ENCODE results near the gene SIRPB1. TPM values are rescaled to one million over a fixed set of nuclear protein-coding genes. Genes with fewer than 3 reads are reported as not detected.

SIRPB1 gene
- total and polyA plus RNA-seq, 5 experiments from 2014 or later: 0.23 to 14.8 (median 6.1) TPM

DNA sequence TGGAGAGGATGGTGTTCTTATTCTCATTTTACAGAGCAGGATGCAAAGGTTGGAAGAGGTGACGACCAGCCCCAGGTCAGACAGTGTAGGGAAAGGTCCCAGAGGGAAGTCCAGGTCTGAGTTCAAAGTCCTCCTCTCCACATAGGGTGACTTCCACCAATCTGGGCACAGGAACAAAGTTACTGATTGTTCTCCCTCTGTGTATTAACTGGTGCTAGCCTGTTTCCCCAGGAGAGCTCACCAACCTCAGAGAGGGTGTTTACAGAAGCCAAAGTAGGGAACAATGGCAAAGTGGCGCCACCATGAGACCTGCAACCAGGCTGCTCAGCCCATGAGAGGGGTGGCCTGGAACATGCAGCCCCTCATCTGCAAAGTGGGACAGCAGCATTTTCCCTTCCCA is 16.8 kb upstream of the SIRPB1 start:
- Mint-ChIP-seq H3K9me3 (peaks cover 0 to 12% (median 2%) of the 10 kb centered on the region in 9 donors), H3K27ac (peak overlapping the region in 9 of 10 donors; percentile 54 to 87 (median 74)), H3K36me3 (peaks cover 14 to 56% (median 32%) of the 10 kb centered on the region in 3 donors), H3K27me3 (no peaks in the 10 kb centered on the region), H3K4me1 (peaks cover 37 to 66% (median 41%) of the 10 kb centered on the region in 4 donors), H3K4me3 (no peak overlapping the region)
- no peak for ATAC-seq
- no peak for DNase-seq
- POLR2A ChIA-PET: interaction anchor here (1.1 kb wide), 1 partner anchor 8 kb away, joined by 3 read pairs; no protein-coding TSS in a partner anchor

DNA sequence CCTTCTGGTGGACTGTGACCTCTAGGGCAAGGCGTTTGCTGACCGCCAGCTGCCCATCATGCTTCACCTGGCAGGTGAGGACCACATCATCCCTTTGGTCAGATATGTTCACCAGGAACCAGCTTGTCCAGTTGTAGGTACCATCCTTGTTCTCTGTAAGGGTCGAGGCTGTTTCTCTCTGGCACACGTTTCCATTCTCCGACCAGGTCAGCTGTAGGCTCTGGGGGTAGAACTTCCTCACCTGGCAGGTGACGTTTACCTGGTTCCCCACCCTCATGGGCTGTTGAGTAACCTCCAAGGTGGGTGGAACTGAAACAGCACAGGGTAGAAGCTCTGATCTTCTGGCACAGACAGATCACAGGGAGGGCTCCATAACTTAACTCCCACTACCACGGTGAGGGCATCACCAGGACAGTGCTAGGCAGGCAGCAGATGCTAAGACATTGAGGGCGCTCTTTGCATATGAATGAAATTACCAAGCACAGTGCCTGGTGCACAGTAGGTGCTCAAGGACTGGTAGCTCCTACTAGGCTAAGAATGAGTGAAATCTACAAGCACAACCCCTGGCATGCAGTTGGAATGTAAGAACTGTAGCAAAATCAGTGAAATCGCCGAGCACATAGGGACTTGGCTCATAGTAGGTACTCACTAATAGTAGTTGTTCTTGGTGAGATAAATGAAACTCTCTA is 15.6 kb upstream of the SIRPB1 start:
- H3K27me3 Mint-ChIP-seq: no peaks in the 10 kb centered on the region
- POLR2A ChIA-PET: interaction anchor here (0.6 to 1.1 kb wide), 3 partner anchors 9 to 32 kb away, joined by 3 read pairs; no protein-coding TSS in a partner anchor
- H3K27ac Mint-ChIP-seq: peak overlapping the region; percentile 29 to 86 (median 66)
- ATAC-seq (no peak), DNase-seq (no peak)
- peaks cover 14 to 68% (median 32%) of the 10 kb centered on the region in 3 donors for H3K36me3 Mint-ChIP-seq
- peaks cover 39 to 75% (median 44%) of the 10 kb centered on the region in 4 donors for H3K4me1 Mint-ChIP-seq
- H3K4me3 Mint-ChIP-seq: peak overlapping the region in 2 of 10 donors; percentile 6 to 20
- peaks cover 0 to 11% (median 1%) of the 10 kb centered on the region in 9 donors for H3K9me3 Mint-ChIP-seq

DNA sequence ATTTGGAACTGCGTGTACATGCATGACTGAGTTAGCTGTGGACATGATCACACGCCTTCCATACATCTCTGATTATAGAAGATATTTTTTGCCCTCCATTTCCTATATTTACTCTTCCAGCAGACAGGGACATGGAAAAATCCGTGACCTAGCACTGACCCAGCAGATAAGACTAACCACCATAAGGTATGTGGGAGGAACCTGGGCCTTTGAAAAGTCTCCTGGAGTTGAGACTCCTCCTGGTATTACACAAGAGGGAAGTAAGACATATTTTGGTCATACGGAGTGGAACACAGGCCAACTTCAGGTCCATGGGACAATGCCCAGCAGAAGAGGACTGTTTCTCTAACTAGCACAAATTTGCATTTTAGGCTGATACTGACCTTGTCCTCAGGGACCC is 13.7 kb upstream of the SIRPB1 start:
- peaks cover 14 to 83% (median 49%) of the 10 kb centered on the region in 3 donors for H3K36me3 Mint-ChIP-seq
- H3K27me3 Mint-ChIP-seq: no peaks in the 10 kb centered on the region
- no peaks in the 10 kb centered on the region for H3K9me3 Mint-ChIP-seq
- H3K27ac Mint-ChIP-seq: peak overlapping the region; percentile 51 to 95 (median 87)
- peaks cover 30 to 74% (median 52%) of the 10 kb centered on the region in 4 donors for H3K4me1 Mint-ChIP-seq
- POLR2A ChIA-PET: no interaction called here
- DNase-seq: no peak
- no peak for ATAC-seq
- peak overlapping the region in 7 of 10 donors; percentile 11 to 81 (median 40) for H3K4me3 Mint-ChIP-seq

DNA sequence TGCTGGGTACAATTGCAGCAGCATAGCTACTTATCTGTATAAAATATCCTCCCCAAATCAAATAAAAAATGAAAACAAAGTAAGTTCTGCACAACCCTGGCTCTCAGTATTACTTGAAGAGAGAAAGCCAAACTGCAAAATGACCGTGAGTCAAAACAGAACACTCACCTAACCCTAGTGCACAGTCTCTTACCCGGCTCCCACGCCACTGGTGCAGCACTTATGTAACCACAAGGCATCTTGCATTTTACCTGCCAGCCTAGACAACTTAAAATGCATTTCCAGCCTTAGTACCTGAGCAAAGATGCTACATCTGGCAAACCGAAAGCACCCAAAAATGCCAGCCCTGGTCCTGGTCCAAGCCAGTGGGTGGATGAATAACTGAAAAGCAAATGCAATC is 12.4 kb upstream of the SIRPB1 start:
- peak overlapping the region; percentile 33 to 77 (median 62) for H3K4me3 Mint-ChIP-seq
- ATAC-seq: peak; percentile 59 to 80
- H3K4me1 Mint-ChIP-seq: peaks cover 33 to 72% (median 58%) of the 10 kb centered on the region in 4 donors
- H3K9me3 Mint-ChIP-seq: no peaks in the 10 kb centered on the region
- H3K36me3 Mint-ChIP-seq: peaks cover 14 to 95% (median 47%) of the 10 kb centered on the region in 3 donors
- DNase-seq: peak in 1 of 10 donors; percentile 20
- POLR2A ChIA-PET: interaction anchor here (0.8 to 1.9 kb wide), 3 partner anchors 9 to 27 kb away, joined by 3 to 4 read pairs (median 3); partner anchors contain the start of gene SIRPG
- H3K27ac Mint-ChIP-seq: peak overlapping the region; percentile 88 to 95 (median 92)
- no peaks in the 10 kb centered on the region for H3K27me3 Mint-ChIP-seq

DNA sequence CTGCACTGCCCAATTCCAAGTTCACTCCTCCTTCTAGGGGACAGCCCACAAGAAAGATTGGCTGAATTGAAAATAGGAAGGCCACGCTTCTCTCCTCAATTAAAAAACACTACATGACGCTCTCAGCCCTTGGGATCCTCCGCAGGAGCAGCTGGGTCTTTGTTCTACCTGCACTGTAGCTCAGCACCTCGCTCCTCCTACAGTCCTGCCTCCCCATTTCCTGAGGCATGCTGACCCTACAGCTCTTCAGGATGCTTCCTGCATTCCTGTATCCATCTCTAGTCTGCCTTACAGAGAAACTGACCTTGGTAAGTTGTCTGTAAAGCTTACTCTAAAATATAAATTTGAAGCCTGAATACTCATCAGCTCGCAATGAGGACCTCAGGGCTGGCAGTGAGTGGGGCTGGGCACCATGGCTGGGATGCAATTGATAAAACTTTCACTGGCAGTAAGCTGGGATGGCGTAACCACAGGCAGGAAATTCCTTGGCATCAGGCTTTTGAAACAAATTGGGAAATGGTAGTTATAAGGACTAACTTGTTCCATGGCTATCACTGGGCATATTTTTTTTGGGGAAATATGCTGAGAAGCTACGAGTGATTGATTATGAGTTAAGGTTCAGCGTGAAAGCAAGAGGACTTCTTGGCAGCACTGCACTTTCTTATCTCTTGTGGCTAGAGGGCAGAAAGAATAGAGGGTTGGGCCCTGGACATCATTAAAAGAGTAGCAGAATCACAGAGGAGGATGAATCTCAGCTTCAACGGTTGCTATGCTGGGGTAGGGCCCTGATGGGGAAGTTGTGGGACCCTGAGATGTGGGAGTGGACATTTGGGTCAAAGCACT is 11.7 kb upstream of the SIRPB1 start:
- ATAC-seq: peak in 1 of 2 donors; percentile 23
- DNase-seq: no peak
- Mint-ChIP-seq H3K36me3 (peaks cover 14 to 93% (median 47%) of the 10 kb centered on the region in 3 donors), H3K9me3 (no peaks in the 10 kb centered on the region), H3K27me3 (no peaks in the 10 kb centered on the region), H3K4me1 (peaks cover 36 to 73% (median 59%) of the 10 kb centered on the region in 4 donors), H3K4me3 (peak overlapping the region in 6 of 10 donors; percentile 14 to 77 (median 47)), H3K27ac (peak overlapping the region; percentile 88 to 95 (median 92))
- POLR2A ChIA-PET: interaction anchor here (0.8 to 1.9 kb wide), 4 partner anchors 8 to 28 kb away, joined by 3 to 4 read pairs (median 3); partner anchors contain the start of gene SIRPG

DNA sequence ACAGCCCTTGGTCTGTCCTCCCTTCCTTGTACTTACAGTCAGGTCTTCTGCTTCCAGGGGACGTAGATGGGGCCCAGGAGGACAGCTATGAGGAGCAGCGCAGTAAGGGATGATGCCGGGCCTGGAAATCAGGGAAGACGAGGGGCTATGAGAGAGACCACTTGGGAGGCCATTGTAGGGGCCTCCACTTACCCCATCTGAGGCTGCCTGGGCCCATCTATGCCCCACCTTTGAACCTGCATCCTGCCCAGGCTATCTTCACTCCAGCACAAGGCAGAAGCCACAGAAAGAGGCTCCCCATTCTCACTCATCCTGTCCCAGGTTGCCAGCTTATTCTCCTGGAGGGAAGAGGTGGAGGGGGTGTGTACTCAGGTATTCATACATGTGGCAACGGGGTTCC is 10.4 kb upstream of the SIRPB1 start:
- ATAC-seq (no peak), DNase-seq (no peak)
- Mint-ChIP-seq H3K9me3 (no peaks in the 10 kb centered on the region), H3K4me1 (peaks cover 43 to 75% (median 63%) of the 10 kb centered on the region in 4 donors), H3K27me3 (no peaks in the 10 kb centered on the region), H3K36me3 (peaks cover 8 to 86% (median 35%) of the 10 kb centered on the region in 3 donors), H3K27ac (peak overlapping the region; percentile 26 to 94 (median 82)), H3K4me3 (no peak overlapping the region)
- POLR2A ChIA-PET: interaction anchor here (0.6 kb wide), 1 partner anchor 11 kb away, joined by 3 read pairs; no protein-coding TSS in a partner anchor

DNA sequence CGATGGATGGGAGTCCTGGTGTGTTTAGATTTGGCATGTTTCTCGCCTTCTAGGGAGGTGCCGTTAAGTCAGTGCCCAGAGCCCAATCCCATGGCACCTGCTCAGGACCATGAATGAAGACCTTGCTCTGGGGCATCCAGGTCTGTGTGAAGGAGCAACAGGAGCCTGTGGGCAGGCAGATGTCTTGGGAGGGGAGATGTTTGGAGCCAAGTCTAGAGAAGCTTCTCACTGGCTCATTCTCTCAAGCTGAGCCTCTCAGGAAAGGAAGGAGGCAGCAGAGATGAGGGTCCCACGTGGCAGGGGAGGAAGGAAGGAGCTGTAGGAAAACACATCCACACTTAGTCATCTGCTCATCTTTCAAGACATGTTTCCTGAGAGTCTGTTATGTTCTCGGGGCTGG is 9.5 kb upstream of the SIRPB1 start:
- no peak for ATAC-seq
- H3K36me3 Mint-ChIP-seq: peaks cover 8 to 81% (median 30%) of the 10 kb centered on the region in 3 donors
- H3K9me3 Mint-ChIP-seq: no peaks in the 10 kb centered on the region
- no peak for DNase-seq
- no peak overlapping the region for H3K4me3 Mint-ChIP-seq
- POLR2A ChIA-PET: interaction anchor here (0.8 kb wide), 1 partner anchor 9 kb away, joined by 3 read pairs; no protein-coding TSS in a partner anchor
- peaks cover 41 to 83% (median 70%) of the 10 kb centered on the region in 4 donors for H3K4me1 Mint-ChIP-seq
- no peaks in the 10 kb centered on the region for H3K27me3 Mint-ChIP-seq
- H3K27ac Mint-ChIP-seq: peak overlapping the region; percentile 77 to 94 (median 82)

DNA sequence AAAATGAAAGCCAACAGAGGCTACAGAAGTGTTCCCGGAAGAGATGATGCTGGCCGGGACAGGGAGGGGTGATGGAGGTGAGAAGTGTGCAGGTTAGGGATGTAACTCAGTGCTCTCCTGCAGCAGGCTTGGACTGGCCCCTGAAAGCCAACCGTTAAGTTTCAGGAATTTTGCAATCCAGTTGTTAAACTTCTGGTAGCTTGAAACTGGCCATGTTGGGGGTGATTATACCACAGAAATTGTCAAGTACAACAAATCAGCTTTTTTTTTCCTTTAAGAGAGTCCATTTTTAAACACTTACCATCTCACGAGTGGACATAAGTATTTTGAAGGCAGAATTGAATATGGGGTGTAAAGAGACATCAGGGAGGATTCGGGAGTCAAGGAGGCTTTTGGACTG is 8.8 kb upstream of the SIRPB1 start:
- no peak overlapping the region for H3K4me3 Mint-ChIP-seq
- peaks cover 39 to 85% (median 70%) of the 10 kb centered on the region in 4 donors for H3K4me1 Mint-ChIP-seq
- DNase-seq (no peak), ATAC-seq (no peak)
- H3K27ac Mint-ChIP-seq: peak overlapping the region; percentile 23 to 93 (median 80)
- peaks cover 7 to 74% (median 25%) of the 10 kb centered on the region in 3 donors for H3K36me3 Mint-ChIP-seq
- H3K27me3 Mint-ChIP-seq: no peaks in the 10 kb centered on the region
- POLR2A ChIA-PET: interaction anchor here (0.8 kb wide), 1 partner anchor 10 kb away, joined by 3 read pairs; no protein-coding TSS in a partner anchor
- no peaks in the 10 kb centered on the region for H3K9me3 Mint-ChIP-seq

DNA sequence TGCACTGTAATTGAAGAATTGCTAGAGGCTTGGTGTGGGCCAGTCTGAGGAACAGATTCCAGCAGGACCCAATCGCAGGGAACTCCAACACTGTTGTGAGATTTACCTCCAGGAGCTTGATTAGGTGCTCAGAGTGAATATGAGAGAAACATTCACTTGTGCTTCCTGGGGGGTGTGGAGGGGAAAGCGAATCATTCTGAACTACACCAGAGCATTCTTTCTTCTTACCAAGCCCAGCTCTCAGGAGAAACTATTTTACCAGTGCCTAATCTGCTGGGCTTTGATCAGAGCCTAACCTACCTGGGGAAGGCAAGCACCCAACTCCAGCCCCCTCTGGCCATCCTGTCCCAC is 7.4 kb upstream of the SIRPB1 start:
- no peak for DNase-seq
- ATAC-seq: no peak
- peak overlapping the region; percentile 83 to 93 (median 90) for H3K27ac Mint-ChIP-seq
- no peaks in the 10 kb centered on the region for H3K9me3 Mint-ChIP-seq
- H3K36me3 Mint-ChIP-seq: peaks cover 5 to 61% (median 21%) of the 10 kb centered on the region in 3 donors
- H3K4me3 Mint-ChIP-seq: no peak overlapping the region
- H3K27me3 Mint-ChIP-seq: no peaks in the 10 kb centered on the region
- POLR2A ChIA-PET: no interaction called here
- H3K4me1 Mint-ChIP-seq: peaks cover 39 to 85% (median 71%) of the 10 kb centered on the region in 4 donors

DNA sequence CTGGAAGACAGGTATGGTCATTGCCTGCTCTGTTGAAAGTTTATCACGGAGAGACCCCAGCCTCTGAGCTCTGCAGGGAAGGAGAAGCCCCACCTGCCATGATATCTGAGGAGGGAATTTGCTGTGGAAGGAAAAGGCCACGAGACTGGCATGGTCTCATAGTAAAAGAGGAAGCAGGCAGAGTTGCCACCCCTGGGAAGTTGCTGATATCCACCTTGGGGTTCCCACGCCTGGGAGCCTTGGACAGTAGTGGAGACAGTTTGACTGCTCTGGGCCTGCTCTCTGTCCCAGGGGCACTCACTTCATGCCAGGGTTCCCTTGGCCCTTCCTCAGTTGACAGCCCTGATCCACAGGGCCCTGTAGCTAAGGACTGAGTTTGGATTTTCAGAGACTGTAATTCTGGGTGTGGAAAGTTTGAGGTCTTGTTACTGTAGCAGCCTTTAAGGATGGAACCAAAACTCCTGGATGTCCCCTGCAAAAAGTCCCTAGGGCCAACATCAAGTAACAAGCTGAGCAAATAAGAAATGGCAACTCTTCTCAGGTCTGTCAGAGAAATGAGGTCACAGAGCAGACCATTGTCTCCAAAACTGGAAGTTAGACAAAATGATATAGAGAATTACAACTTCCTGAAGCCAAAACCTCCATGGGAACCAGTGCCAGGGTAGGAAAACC is 6.9 kb upstream of the SIRPB1 start:
- peaks cover 34 to 85% (median 70%) of the 10 kb centered on the region in 4 donors for H3K4me1 Mint-ChIP-seq
- ATAC-seq (no peak), DNase-seq (no peak)
- H3K9me3 Mint-ChIP-seq: no peaks in the 10 kb centered on the region
- no peak overlapping the region for H3K4me3 Mint-ChIP-seq
- POLR2A ChIA-PET: no interaction called here
- H3K27ac Mint-ChIP-seq: peak overlapping the region; percentile 83 to 93 (median 90)
- H3K27me3 Mint-ChIP-seq: no peaks in the 10 kb centered on the region
- H3K36me3 Mint-ChIP-seq: peaks cover 5 to 56% (median 21%) of the 10 kb centered on the region in 3 donors

DNA sequence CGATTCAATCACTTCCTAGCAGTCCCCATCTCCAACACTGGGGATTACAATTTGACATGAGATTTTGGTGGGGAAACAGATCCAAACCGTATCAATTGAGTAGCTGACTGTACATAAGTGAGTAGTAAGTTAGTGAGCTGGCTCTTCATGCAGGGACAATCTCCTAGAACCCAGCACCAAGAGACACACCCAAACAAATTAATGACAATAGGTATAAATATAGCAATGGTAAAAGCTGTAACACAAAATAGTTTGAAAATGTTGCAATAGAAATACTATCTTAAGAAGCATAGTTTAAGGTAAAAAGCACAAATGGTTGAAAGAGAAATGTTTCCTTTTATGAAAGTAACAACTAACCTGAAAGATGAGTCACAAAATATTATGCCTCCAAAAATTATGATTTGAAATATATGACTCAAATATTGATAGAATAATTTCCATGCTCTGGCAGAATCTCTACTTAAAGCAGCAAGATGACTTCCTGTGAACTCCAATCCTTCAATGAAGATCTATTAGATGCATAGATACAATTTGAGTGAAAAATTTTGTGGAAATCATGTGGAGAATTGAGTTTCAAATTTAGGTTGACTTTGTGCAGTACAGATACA is 5.4 kb upstream of the SIRPB1 start:
- POLR2A ChIA-PET: no interaction called here
- ATAC-seq (no peak), DNase-seq (no peak)
- H3K27me3 Mint-ChIP-seq: no peaks in the 10 kb centered on the region
- no peaks in the 10 kb centered on the region for H3K9me3 Mint-ChIP-seq
- H3K4me1 Mint-ChIP-seq: peaks cover 37 to 91% (median 78%) of the 10 kb centered on the region in 4 donors
- no peak overlapping the region for H3K4me3 Mint-ChIP-seq
- peaks cover 5 to 41% (median 20%) of the 10 kb centered on the region in 3 donors for H3K36me3 Mint-ChIP-seq
- H3K27ac Mint-ChIP-seq: peak overlapping the region; percentile 38 to 91 (median 80)

Measured in naive thymus-derived CD8-positive, alpha-beta T cell (primary cell).